Ectodermal cell (in vitro differentiated cells): ENCODE measurements around the gene TCF25.
"Not testable (repeated sequence)": the region's sequence is repeated elsewhere in the genome, so short reads cannot be mapped to it uniquely, and the experiment has no call there.

Source experiments
- H3K27ac ChIP-seq: 2 replicates; pipeline ENCODE4 v1.7.0; 2013; ENCODE audit warnings: mild to moderate bottlenecking, low read depth, low read length; ENCODE audit not compliant: insufficient read depth, poor library complexity, severe bottlenecking
- H3K27me3 ChIP-seq: 2 replicates; pipeline ENCODE4 v1.7.0; 2013; ENCODE audit warnings: mild to moderate bottlenecking, low read length; ENCODE audit not compliant: insufficient read depth, control insufficient read depth, poor library complexity, severe bottlenecking
- H3K36me3 ChIP-seq: one replicate; pipeline ENCODE4 v1.7.0; 2013; ENCODE audit warnings: low read length; ENCODE audit not compliant: control insufficient read depth, insufficient read depth
- H3K4me1 ChIP-seq: one replicate; pipeline ENCODE4 v1.7.0; 2013; ENCODE audit warnings: low read length; ENCODE audit not compliant: control insufficient read depth, insufficient read depth
- H3K4me3 ChIP-seq: 2 replicates; pipeline ENCODE4 v1.7.0; 2013; ENCODE audit warnings: low read depth, low read length, control low read depth; ENCODE audit not compliant: insufficient read depth
- H3K9me3 ChIP-seq: 2 replicates; pipeline ENCODE4 v1.7.0; 2013; ENCODE audit warnings: mild to moderate bottlenecking, low read length, moderate library complexity; ENCODE audit not compliant: control insufficient read depth
- WGBS, 2 experiments: methylation state at CpG; one replicate each; pipeline ENCODE4 v1.1.7; 2013; ENCODE audit warnings: missing lambda C conversion rate in 2 of 2; 5-methylcytosine and 5-hydroxymethylcytosine counted together

Gene TCF25

DNA sequence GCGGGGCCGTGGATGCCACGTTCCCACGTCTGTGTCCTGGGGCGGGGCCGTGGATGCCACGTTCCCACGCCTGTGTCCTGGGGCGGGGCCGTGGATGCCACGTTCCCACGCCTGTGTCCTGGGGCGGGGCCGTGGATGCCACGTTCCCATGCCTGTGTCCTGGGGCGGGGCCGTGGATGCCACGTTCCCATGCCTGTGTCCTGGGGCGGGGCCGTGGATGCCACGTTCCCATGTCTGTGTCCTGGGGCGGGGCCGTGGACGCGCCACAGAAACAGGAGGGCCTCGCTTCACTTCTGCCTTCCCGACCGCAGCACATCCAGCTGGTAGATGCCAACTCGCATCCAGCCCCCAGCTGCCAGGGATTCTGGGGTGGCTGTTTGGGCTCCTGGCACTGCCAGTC lies 60.6 kb downstream of the TCF25 start:
- peaks cover 26% of the 10 kb centered on the region for H3K36me3 ChIP-seq
- 96 to 97% methylated on average over 29 of the region's 29 CpGs for WGBS, 2 experiments

GRCh38 chr16:89934611-89935553 lies 61.5 kb downstream of the TCF25 start:
- Histone ChIP-seq H3K27me3 (no peaks in the 10 kb centered on the region), H3K4me1 (no peaks in the 10 kb centered on the region), H3K36me3 (peaks cover 26% of the 10 kb centered on the region), H3K9me3 (no peaks in the 10 kb centered on the region), H3K27ac (no peak overlapping the region), H3K4me3 (no peak overlapping the region)
- WGBS, 2 experiments: 96% methylated on average over 61 of the region's 61 CpGs

More for the DNA sequence above, 60.6 kb downstream of the TCF25 start:
- not testable (repeated sequence) for H3K27me3 ChIP-seq, H3K9me3 ChIP-seq, H3K4me1 ChIP-seq, H3K4me3 ChIP-seq, H3K27ac ChIP-seq

GRCh38 chr16:89935620-89936019 lies 62.2 kb downstream of the TCF25 start:
- not testable (repeated sequence) for H3K27me3 ChIP-seq, H3K27ac ChIP-seq, H3K9me3 ChIP-seq, H3K4me3 ChIP-seq, H3K4me1 ChIP-seq
- peaks cover 26% of the 10 kb centered on the region for H3K36me3 ChIP-seq
- WGBS, 2 experiments: 93 to 94% methylated on average over 27 of the region's 27 CpGs

DNA sequence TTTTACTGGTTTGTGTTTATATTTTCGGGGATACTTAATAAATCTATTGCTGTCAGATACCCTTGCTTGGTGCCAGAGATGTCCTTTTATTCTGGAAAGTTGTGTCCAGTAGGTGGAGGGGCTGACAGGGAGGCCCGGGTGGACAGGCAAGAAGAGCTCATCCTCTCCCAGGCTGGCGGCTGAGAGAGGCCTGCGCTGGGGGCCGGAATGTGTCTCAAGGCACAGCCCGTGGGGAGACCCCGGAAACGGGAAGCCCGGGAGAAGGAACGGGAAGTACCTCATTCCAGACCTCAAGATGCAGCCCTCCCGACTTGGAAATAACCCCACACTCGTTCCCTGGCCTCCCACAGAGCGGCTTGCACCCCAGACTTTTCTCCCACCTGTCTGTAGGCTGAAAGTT lies 62.6 kb downstream of the TCF25 start:
- H3K9me3 ChIP-seq: no peaks in the 10 kb centered on the region
- H3K4me1 ChIP-seq: no peaks in the 10 kb centered on the region
- WGBS, 2 experiments: 90 to 91% methylated on average over 13 of the region's 13 CpGs
- no peak overlapping the region for H3K27ac ChIP-seq
- no peaks in the 10 kb centered on the region for H3K27me3 ChIP-seq
- H3K4me3 ChIP-seq: no peak overlapping the region
- peaks cover 26% of the 10 kb centered on the region for H3K36me3 ChIP-seq

- Histone ChIP-seq H3K4me1 (no peaks in the 10 kb centered on the region), H3K4me3 (no peak overlapping the region), H3K27ac (no peak overlapping the region), H3K9me3 (no peaks in the 10 kb centered on the region), H3K36me3 (peaks cover 26% of the 10 kb centered on the region), H3K27me3 (no peaks in the 10 kb centered on the region)
- 95 to 96% methylated on average over 14 of the region's 14 CpGs for WGBS, 2 experiments
Measured at GRCh38 chr16:89936508-89936907, 63.1 kb downstream of the TCF25 start.

- Histone ChIP-seq H3K27me3 (no peaks in the 10 kb centered on the region), H3K36me3 (peaks cover 24% of the 10 kb centered on the region), H3K4me1 (no peaks in the 10 kb centered on the region), H3K27ac (no peak overlapping the region), H3K4me3 (no peak overlapping the region), H3K9me3 (no peaks in the 10 kb centered on the region)
- WGBS, 2 experiments: 95 to 96% methylated on average over 20 of the region's 20 CpGs
Measured at GRCh38 chr16:89936981-89937380, 63.6 kb downstream of the TCF25 start.

DNA sequence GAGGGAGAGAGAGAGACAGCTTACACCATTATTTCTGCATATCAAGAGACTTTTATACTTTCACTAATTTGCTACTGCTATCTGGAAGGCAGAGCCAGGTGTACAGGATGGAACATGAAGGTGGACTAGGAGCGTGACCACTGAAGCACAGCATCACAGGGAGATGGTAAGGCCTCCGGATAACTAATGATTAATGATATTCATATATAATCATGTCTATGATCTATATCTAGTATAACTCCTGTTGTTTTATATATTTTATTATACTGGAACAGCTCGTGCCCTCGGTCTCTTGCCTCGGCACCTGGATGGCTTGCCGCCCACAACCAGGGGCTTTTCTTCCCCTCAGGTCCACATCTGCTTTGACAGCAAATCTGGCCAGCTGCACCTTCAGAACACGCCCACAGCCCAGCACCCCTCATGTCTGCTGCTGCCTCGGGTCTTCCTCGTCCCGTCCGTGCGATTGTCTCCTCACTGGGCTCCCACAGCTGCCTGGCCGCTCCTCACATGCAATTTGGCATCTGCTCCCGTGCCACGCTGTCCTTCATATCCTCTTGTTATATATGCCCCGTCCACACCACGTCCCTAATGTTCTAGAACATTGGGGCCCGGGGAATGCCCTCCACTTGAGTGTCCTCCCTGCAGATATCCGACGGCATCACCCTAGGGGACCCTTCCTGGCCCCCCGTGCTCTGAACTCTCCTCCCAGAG lies 64.9 kb downstream of the TCF25 start:
- no peaks in the 10 kb centered on the region for H3K4me1 ChIP-seq
- no peak overlapping the region for H3K27ac ChIP-seq
- WGBS, 2 experiments: 87 to 90% methylated on average over 19 to 21 of the region's 21 CpGs
- H3K4me3 ChIP-seq: no peak overlapping the region
- H3K36me3 ChIP-seq: peaks cover 13% of the 10 kb centered on the region
- H3K27me3 ChIP-seq: no peaks in the 10 kb centered on the region
- H3K9me3 ChIP-seq: no peaks in the 10 kb centered on the region

DNA sequence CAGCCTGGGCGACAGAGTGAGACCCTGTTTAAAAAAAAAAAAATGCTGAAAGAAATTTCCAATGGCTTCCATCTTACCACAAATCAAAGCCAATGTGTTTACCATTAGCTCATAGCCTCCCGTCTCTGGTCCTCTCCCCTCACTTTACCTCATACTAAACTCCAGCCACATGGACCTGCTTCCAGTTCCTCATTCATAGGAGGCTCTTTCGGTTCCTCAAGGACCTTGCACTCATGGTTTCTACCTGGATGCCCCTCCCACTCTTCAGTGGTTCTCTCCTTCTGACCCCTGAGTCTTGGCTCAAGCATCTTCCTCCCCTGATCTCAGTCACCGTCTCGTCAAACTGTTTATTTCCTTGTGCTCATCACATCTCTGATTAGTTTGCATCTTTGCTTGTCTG lies 71.4 kb downstream of the TCF25 start:
- no peaks in the 10 kb centered on the region for H3K36me3 ChIP-seq
- no peak overlapping the region for H3K4me3 ChIP-seq
- 90 to 91% methylated on average over 5 of the region's 5 CpGs for WGBS, 2 experiments

DNA sequence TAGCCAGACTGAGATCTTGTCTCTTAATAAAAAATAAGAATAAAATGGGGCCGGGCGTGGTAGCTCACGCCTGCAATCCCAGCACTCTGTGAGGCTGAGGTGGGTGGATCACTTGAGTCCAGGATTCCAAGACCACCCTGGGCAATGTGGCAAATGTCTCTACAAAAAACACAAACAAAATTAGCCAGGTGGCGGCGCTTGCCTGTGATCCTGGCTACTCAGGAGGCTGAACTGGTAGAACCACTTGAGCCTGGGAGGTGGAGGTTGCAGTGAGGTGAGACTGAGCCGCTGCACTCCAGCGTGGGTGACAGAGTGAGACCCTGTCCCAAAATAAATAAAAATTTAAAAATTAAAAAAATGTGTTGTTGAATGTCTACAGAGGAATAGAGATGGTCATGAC lies 72.3 kb downstream of the TCF25 start:
- no peak overlapping the region for H3K4me3 ChIP-seq
- no peaks in the 10 kb centered on the region for H3K9me3 ChIP-seq
- H3K4me1 ChIP-seq: no peaks in the 10 kb centered on the region
- H3K27ac ChIP-seq: no peak overlapping the region
- 78% methylated on average over 5 to 7 of the region's 7 CpGs for WGBS, 2 experiments
- peaks cover 42% of the 10 kb centered on the region for H3K27me3 ChIP-seq
- H3K36me3 ChIP-seq: no peaks in the 10 kb centered on the region

More for the DNA sequence above, 71.4 kb downstream of the TCF25 start:
- H3K4me1 ChIP-seq: no peaks in the 10 kb centered on the region
- no peak overlapping the region for H3K27ac ChIP-seq
- H3K27me3 ChIP-seq: peaks cover 42% of the 10 kb centered on the region
- H3K9me3 ChIP-seq: no peaks in the 10 kb centered on the region

DNA sequence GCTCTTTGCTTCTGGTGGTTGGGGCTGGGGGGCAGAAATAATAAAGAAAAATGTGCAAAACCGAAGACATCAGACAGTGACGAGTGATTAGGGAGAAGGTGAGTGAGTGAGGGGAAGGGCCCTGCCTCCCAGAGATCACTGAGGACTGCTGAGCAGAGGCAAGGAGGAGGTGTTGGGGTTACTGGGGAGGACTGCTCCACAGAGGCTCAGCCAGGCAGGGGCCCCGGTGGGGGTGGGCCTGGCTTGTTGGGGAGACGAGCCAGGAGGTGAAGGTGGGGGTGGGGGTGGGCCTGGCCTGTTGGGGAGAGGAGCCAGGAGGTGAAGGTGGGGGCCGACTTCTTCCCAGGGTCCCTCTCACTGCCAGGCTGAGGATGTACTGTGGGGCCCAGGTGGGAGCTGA lies 73.1 kb downstream of the TCF25 start:
- 88 to 90% methylated on average over 5 of the region's 5 CpGs for WGBS, 2 experiments

More for the DNA sequence above, 73.1 kb downstream of the TCF25 start:
- Histone ChIP-seq H3K4me1 (no peaks in the 10 kb centered on the region), H3K36me3 (no peaks in the 10 kb centered on the region), H3K4me3 (no peak overlapping the region), H3K27ac (no peak overlapping the region), H3K27me3 (peaks cover 42% of the 10 kb centered on the region), H3K9me3 (no peaks in the 10 kb centered on the region)
